IMR-90 (cell line): ENCODE data around the gene POR. TPM values are rescaled to one million over a fixed set of nuclear protein-coding genes. Genes with fewer than 3 reads are reported as not detected.

Source experiments
- ATAC-seq: fragments of 200-7000 bp; cut with Tn5 transposase; 2 replicates; pipeline ENCODE4 v1.9.1; 2020; ENCODE audit warnings: low read depth, mild to moderate bottlenecking, moderate library complexity
- BruUV-seq: library from RNA; stranded (reverse); fragments of 400-500 nt; replicated peaks from 2 replicates; lab custom pipeline; 2021; lab: Mats Ljungman, UMichigan
- CTCF ChIA-PET: fragments of 300-600 bp; formaldehyde crosslinking; extraction: SDS; loops from one replicate; lab custom pipeline; 2021; ENCODE audit warnings: antibody characterized with exemption; lab: Yijun Ruan, JAX
- POLR2A ChIA-PET: fragments of 300-600 bp; sonication (Branson Sonifier 250); formaldehyde crosslinking; loops from one replicate; lab custom pipeline; 2022; ENCODE audit warnings: antibody characterized with exemption; ENCODE audit not compliant: unreplicated experiment; lab: Charles Lee
- DNase-seq: peaks from one replicate; pipeline ENCODE4 v3.0.0; 2013
- H2AFZ ChIP-seq: replicated peaks from 2 replicates; pipeline ENCODE3; 2013; ENCODE audit warnings: low read length, mild to moderate bottlenecking; ENCODE audit not compliant: poor library complexity
- H2AK5ac ChIP-seq: 2 replicates; pipeline ENCODE4 v1.6.1; 2013; ENCODE audit warnings: low read depth, low read length, inconsistent platforms
- H2AK9ac ChIP-seq: replicated peaks from 2 replicates; pipeline ENCODE3; 2013; ENCODE audit warnings: mild to moderate bottlenecking, low read depth, low read length, moderate library complexity; ENCODE audit not compliant: poor library complexity
- H2BK120ac ChIP-seq: 2 replicates; pipeline ENCODE4 v1.6.1; 2013; ENCODE audit warnings: low read depth, low read length, inconsistent platforms
- H2BK15ac ChIP-seq: 3 replicates; pipeline ENCODE4 v1.6.1; 2013; ENCODE audit warnings: low read depth, low read length, inconsistent platforms
- H2BK20ac ChIP-seq: 2 replicates; pipeline ENCODE4 v1.6.1; 2013; ENCODE audit warnings: low read depth, mild to moderate bottlenecking, inconsistent platforms, low read length, moderate library complexity
- H2BK5ac ChIP-seq: 2 replicates; pipeline ENCODE4 v1.6.1; 2013; ENCODE audit warnings: mild to moderate bottlenecking, low read depth, low read length, inconsistent platforms; ENCODE audit not compliant: poor library complexity, severe bottlenecking
- H3K14ac ChIP-seq: replicated peaks from 2 replicates; pipeline ENCODE4 v1.6.1; 2013; ENCODE audit warnings: low read depth, low read length, inconsistent platforms
- H3K18ac ChIP-seq: 2 replicates; pipeline ENCODE4 v1.6.1; 2013; ENCODE audit warnings: low read depth, low read length, control low read depth
- H3K23ac ChIP-seq: 2 replicates; pipeline ENCODE4 v1.6.1; 2013; ENCODE audit warnings: low read depth, low read length, inconsistent platforms
- H3K27ac ChIP-seq: 2 replicates; pipeline ENCODE4 v1.5.1; 2013; ENCODE audit warnings: mild to moderate bottlenecking, control low read depth, low read length; ENCODE audit not compliant: insufficient read depth
- H3K27me3 ChIP-seq: 2 replicates; pipeline ENCODE4 v1.6.1; 2013; ENCODE audit warnings: low read length; ENCODE audit not compliant: control insufficient read depth, insufficient read depth
- H3K36me3 ChIP-seq: 2 replicates; pipeline ENCODE4 v1.6.1; 2013; ENCODE audit warnings: low read length, mixed read lengths; ENCODE audit not compliant: control insufficient read depth, insufficient read depth
- H3K4ac ChIP-seq: 2 replicates; pipeline ENCODE4 v1.6.1; 2013; ENCODE audit warnings: low read depth, low read length, inconsistent platforms
- H3K4me1 ChIP-seq: 2 replicates; pipeline ENCODE4 v1.6.1; 2013; ENCODE audit warnings: low read length, mixed read lengths; ENCODE audit not compliant: control insufficient read depth, insufficient read depth
- H3K4me2 ChIP-seq: 2 replicates; pipeline ENCODE4 v1.6.1; 2013; ENCODE audit warnings: low read depth, mild to moderate bottlenecking, control low read depth, low read length, moderate library complexity
- H3K4me3 ChIP-seq: 2 replicates; pipeline ENCODE4 v1.5.1; 2013; ENCODE audit warnings: low read depth, mild to moderate bottlenecking, control low read depth, low read length, moderate library complexity; ENCODE audit not compliant: insufficient read depth
- H3K56ac ChIP-seq: 2 replicates; pipeline ENCODE4 v1.6.1; 2013; ENCODE audit warnings: low read length, inconsistent platforms; ENCODE audit not compliant: insufficient read depth; ENCODE audit errors: extremely low read depth
- H3K79me1 ChIP-seq, 2 experiments: 2 replicates each; pipeline ENCODE4 v1.6.1; 2013; ENCODE audit warnings: low read length in 2 of 2, inconsistent platforms in 1 of 2, low read depth in 1 of 2
- H3K9ac ChIP-seq: 2 replicates; pipeline ENCODE4 v1.6.1; 2013; ENCODE audit warnings: low read depth, low read length, control low read depth
- H3K9me1 ChIP-seq: 2 replicates; pipeline ENCODE4 v1.6.1; 2013; ENCODE audit warnings: low read length, inconsistent platforms; ENCODE audit not compliant: insufficient read depth
- H3K9me3 ChIP-seq: 2 replicates; pipeline ENCODE4 v1.6.1; 2013; ENCODE audit warnings: low read length; ENCODE audit not compliant: control insufficient read depth, insufficient read depth
- H4K20me1 ChIP-seq: 2 replicates; pipeline ENCODE4 v1.6.1; 2013; ENCODE audit warnings: low read length, inconsistent platforms; ENCODE audit not compliant: insufficient read depth
- H4K5ac ChIP-seq: 2 replicates; pipeline ENCODE4 v1.6.1; 2013; ENCODE audit warnings: mild to moderate bottlenecking, low read depth, low read length, control low read depth
- H4K8ac ChIP-seq, 2 experiments: 2 replicates each; pipeline ENCODE4 v1.6.1; 2013; ENCODE audit warnings: low read depth in 2 of 2, low read length in 2 of 2, control low read depth in 1 of 2, inconsistent platforms in 1 of 2
- H4K91ac ChIP-seq: 2 replicates; pipeline ENCODE4 v1.6.1; 2013; ENCODE audit warnings: low read depth, low read length, inconsistent platforms; ENCODE audit not compliant: insufficient read depth
- CEBPB ChIP-seq: IDR thresholded peaks from 2 replicates; pipeline ENCODE4 v1.6.1; 2012; ENCODE audit warnings: low read depth, low read length, improper control_type of control experiment
- CTCF ChIP-seq: conservative IDR thresholded peaks from 2 replicates; pipeline ENCODE4 v1.5.1; 2012; ENCODE audit warnings: mild to moderate bottlenecking, low read depth, low read length, improper control_type of control experiment
- FOS ChIP-seq: fragments of 150-350 bp; IDR thresholded peaks from 2 replicates; pipeline ENCODE4 v1.6.1; 2016; ENCODE audit warnings: low read depth, low read length
- MAFK ChIP-seq: IDR thresholded peaks from 2 replicates; pipeline ENCODE4 v1.6.1; 2012; ENCODE audit warnings: low read depth, low read length, improper control_type of control experiment
- MAZ ChIP-seq: IDR thresholded peaks from 2 replicates; pipeline ENCODE4 v1.6.1; 2012; ENCODE audit warnings: low read depth, mild to moderate bottlenecking, low read length, improper control_type of control experiment, moderate library complexity, borderline replicate concordance
- MXI1 ChIP-seq: IDR thresholded peaks from 2 replicates; pipeline ENCODE4 v1.6.1; 2012; ENCODE audit warnings: low read depth, mild to moderate bottlenecking, low read length, moderate library complexity, borderline replicate concordance
- NFE2L2 ChIP-seq: fragments of 150-350 bp; IDR thresholded peaks from 2 replicates; pipeline ENCODE4 v1.6.1; 2016; ENCODE audit warnings: low read depth, mild to moderate bottlenecking, low read length
- POLR2A ChIP-seq: IDR thresholded peaks from 2 replicates; pipeline ENCODE4 v1.6.1; 2012; ENCODE audit warnings: mild to moderate bottlenecking, low read depth, low read length
- RAD21 ChIP-seq: IDR thresholded peaks from 2 replicates; pipeline ENCODE4 v1.6.1; 2012; ENCODE audit warnings: low read length, improper control_type of control experiment
- RCOR1 ChIP-seq: IDR thresholded peaks from 2 replicates; pipeline ENCODE4 v1.6.1; 2012; ENCODE audit warnings: mild to moderate bottlenecking, low read length, improper control_type of control experiment; ENCODE audit not compliant: insufficient replicate concordance
- RFX5 ChIP-seq: IDR thresholded peaks from 2 replicates; pipeline ENCODE4 v1.8.0; 2012; ENCODE audit warnings: low read depth, mild to moderate bottlenecking, low read length, moderate library complexity
- WGBS, 2 experiments: methylation state at CpG; one replicate each; pipeline versions ENCODE4 v1.1.5 to v1.1.7; 2013; ENCODE audit warnings: missing lambda C conversion rate in 2 of 2; ENCODE audit not compliant: insufficient read length in 1 of 2; ENCODE audit errors: extremely low coverage in 2 of 2; 5-methylcytosine and 5-hydroxymethylcytosine counted together
- dilution Hi-C: fragments of 300-500 bp; cut with HindIII; formaldehyde crosslinking; loops from one replicate; pipeline ENCODE4 v1.14.3; 2018; ENCODE audit warnings: low sequenced_read_pairs; ENCODE audit not compliant: unreplicated experiment
- in situ Hi-C: fragments of 300-500 bp; cut with MboI; formaldehyde crosslinking; loops from 3 replicates; pipeline ENCODE4 v1.14.3; 2019; ENCODE audit warnings: low sequenced_read_pairs, inconsistent platforms, mixed read lengths
- intact Hi-C: fragments of 100-400 bp; cut with micrococcal nuclease; formaldehyde crosslinking; loops from 2 replicates; pipeline ENCODE4 v1.10.0; 2022
- polyA plus RNA-seq, 3 experiments: library from polyadenylated mRNA; depleted of rRNA; stranded (reverse); fragments of >200 nt; gene quantifications; 2 replicates each; pipeline ENCODE4 v1.2.3, GENCODE V29; 2012; ENCODE audit warnings: low replicate concordance in 1 of 3
- total RNA-seq: library from RNA; depleted of rRNA; stranded (reverse); fragments of >200 nt; gene quantifications from 2 replicates; pipeline ENCODE4 v1.2.3, GENCODE V29; 2012
- TF ChIP-seq, protein P1 (sequence below): fragments of 150-350 bp; IDR thresholded peaks from 2 replicates; pipeline ENCODE4 v1.6.1; 2017; ENCODE audit warnings: mild to moderate bottlenecking, antibody characterized with exemption, low read length, low read depth

POR gene
- total and polyA plus RNA-seq, 2 of the 4 experiments (the other 2 are of a cell fraction) = 25.5 to 42.2 TPM

DNA sequence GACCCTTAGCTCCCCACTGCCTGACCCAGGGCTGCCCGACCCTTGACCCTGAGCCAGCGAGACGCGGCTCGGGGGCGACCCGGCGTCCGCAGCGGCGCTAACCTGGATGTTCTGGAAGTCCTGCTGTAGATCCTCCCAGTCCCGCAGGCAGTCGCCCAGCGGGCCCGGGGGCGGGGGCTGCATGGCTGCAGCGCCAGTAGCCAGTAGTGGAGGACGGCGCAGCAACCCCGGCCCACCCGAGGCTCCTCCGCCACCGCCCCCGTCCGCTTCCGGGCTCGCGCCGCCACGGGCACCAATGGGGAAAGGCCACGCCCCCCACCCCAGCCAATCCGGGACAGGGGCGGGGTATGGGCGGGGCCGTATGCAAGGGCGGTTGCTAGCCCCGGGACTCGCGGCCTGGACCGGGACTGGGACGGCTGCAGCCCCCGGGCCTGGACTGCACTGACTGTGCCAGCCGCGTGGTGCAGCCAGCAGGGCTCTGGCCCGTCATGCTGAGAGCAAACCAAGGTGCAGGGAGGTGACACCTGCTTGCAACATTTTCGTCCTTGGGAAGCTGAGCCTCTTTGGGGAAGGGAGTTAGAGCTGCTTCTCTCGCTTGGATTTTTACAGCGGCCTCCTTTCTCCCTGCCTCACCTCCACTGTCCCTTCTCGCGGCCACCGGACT, 79.6 kb downstream of the POR start, which contains the start of gene TMEM120A:
Gene TMEM120A, minus strand, starts transcription at position 208 of the 664 bp plus-strand sequence. Its CDS starts 25 bp downstream, at position 183.
- peak within 1 kb of the TSS; percentile 86 for H2BK5ac ChIP-seq
- H3K4ac ChIP-seq = peak within 1 kb of the TSS; percentile 91
- DNase-seq (peak; percentile 87), ATAC-seq (peak; percentile 95)
- H4K8ac ChIP-seq = peak within 1 kb of the TSS; percentile 74 to 90
- peak within 1 kb of the TSS; percentile 94 for H3K9ac ChIP-seq
- dilution Hi-C loops (no loop called here), in situ Hi-C loops (no loop called here), intact Hi-C loops (no loop called here)
- H3K4me3 ChIP-seq = peak within 1 kb of the TSS; percentile 70
- peak within 1 kb of the TSS; percentile 67 for H3K27ac ChIP-seq
- H2AK9ac ChIP-seq = peak within 1 kb of the TSS; percentile 98
- 0 out of 2 replicates have a peak within 1 kb of the TSS, but pooled peaks have one; percentile 1 for H2BK20ac ChIP-seq
- peak within 1 kb of the TSS; percentile 96 for H4K91ac ChIP-seq
- peak within 1 kb of the TSS; percentile 77 for H3K56ac ChIP-seq
- H3K9me1 ChIP-seq = peaks cover 6% of the 10 kb centered on the region; the same call in 1 of the 2 replicates
- H3K9me3 ChIP-seq = no peaks in the 10 kb centered on the region
- POLR2A ChIA-PET = interaction anchor here (0.5 kb wide), 1 partner anchor 32 kb away, joined by 5 read pairs; no protein-coding TSS in a partner anchor
- peak within 1 kb of the TSS; percentile 74; the same call in 1 of the 3 replicates for H2BK15ac ChIP-seq
- no peaks in the 10 kb centered on the region for H3K27me3 ChIP-seq
- H4K5ac ChIP-seq = peak within 1 kb of the TSS; percentile 92
- BruUV-seq = no TSS peak
- H4K20me1 ChIP-seq = no peaks in the 10 kb centered on the region
- H3K79me1 ChIP-seq = peaks cover 4 to 22% of the 10 kb centered on the region in 2 experiments; a peak in 3 of 4 replicates
- 0% methylated on average over 20 of the region's 51 CpGs; no CpG with 5 or more reads in 1 of the 2 experiments for WGBS, 2 experiments
- peak within 1 kb of the TSS; percentile 89 for H3K14ac ChIP-seq
- peaks cover 8% of the 10 kb centered on the region; the same call in 1 of the 2 replicates for H3K36me3 ChIP-seq
- H2AK5ac ChIP-seq = peak within 1 kb of the TSS; percentile 85
- no peak within 1 kb of the TSS; the same call in 1 of the 2 replicates for H3K18ac ChIP-seq
- H3K4me2 ChIP-seq = peak within 1 kb of the TSS; percentile 100
- peak within 1 kb of the TSS; percentile 52 for H2BK120ac ChIP-seq
- CTCF ChIA-PET = interaction anchor here (0.6 kb wide), 1 partner anchor 218 kb away, joined by 6 read pairs; no protein-coding TSS in a partner anchor
- H2AFZ ChIP-seq = peak within 1 kb of the TSS; percentile 100
- H3K23ac ChIP-seq = peak within 1 kb of the TSS; percentile 52
- TF ChIP-seq POLR2A = peak; percentile 69
- peak; percentile 28 for TF ChIP-seq RAD21
- TF ChIP-seq CEBPB = no peak
- no peak for TF ChIP-seq MAFK
- no peak for TF ChIP-seq RFX5
- no peak for TF ChIP-seq RCOR1
- no peak for TF ChIP-seq FOS
- TF ChIP-seq MAZ = peak; percentile 93
- peak; percentile 77; the same call in 1 of the 2 replicates for TF ChIP-seq MXI1
- TF ChIP-seq, protein P1, sequence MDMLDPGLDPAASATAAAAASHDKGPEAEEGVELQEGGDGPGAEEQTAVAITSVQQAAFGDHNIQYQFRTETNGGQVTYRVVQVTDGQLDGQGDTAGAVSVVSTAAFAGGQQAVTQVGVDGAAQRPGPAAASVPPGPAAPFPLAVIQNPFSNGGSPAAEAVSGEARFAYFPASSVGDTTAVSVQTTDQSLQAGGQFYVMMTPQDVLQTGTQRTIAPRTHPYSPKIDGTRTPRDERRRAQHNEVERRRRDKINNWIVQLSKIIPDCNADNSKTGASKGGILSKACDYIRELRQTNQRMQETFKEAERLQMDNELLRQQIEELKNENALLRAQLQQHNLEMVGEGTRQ = peak; percentile 86
- no peak for TF ChIP-seq NFE2L2
- TF ChIP-seq CTCF = peak; percentile 20; the same call in 1 of the 2 replicates
- H3K4me1 ChIP-seq = peaks cover 15% of the 10 kb centered on the region
